ENCODE measurements around the gene CASP3. TPM values are rescaled to one million over a fixed set of nuclear protein-coding genes. Genes with fewer than 3 reads are reported as not detected.
"Not testable (repeated sequence)": the region's sequence is repeated elsewhere in the genome, so short reads cannot be mapped to it uniquely, and the experiment has no call there.

The CASP3 gene
- total RNA-seq, 1 donor from 2014 or later: 19.7 TPM

DNA sequence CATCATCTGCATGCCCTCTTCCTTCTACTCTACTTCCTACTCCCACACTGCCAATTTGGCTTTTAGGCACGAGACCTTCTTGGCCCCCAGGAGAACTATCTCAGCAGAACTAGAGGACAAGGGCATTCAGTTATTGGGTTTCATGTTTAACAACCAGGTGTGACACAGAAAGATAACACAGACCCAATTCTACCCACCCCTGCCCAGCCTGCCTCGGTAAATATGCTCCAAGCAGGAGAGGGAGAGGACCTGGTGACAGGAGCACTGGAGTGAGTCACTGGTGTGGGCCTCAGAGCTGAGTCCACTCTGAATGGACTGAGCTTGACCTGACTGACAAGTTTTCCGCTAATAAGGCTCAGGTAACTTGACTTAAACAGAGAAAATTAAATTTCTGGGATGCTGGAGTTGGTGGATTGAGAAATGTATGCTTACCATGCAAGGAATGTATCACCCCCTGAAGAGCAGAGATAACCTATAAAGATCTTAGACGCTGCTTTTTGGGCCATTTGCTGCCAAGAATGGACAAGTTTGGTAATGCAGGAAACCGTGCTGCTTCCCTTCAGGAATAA, 52.5 kb downstream of the CASP3 start:
- no peak for DNase-seq (ENCODE audit: low spot score)

DNA sequence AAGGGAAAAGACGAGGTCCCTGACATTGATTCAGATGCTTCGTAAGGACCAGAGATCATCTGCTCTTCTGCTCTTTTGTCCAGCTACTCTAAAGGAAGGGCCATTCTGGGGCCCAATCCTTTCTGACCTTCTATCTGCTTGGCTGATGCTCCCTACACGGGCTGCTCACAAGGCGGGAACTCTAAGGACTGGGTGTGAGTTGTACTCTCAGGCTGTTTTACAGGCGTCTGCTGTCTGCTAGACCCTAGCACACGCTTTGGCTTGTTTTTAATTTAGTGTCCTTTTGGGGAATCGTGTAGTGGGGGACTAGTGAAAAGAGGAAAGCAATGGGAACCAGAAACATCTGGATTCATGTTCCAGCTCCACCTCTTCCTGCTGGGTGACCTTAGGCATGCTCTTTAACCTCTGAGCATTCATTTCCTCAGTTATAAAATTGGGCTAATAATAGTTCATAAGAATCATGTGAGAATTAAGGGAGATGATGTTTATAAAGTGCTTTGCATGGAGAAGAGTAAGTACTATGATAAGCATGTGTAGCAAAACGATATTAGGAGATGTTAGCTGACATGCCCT, 53.1 kb downstream of the CASP3 start:
- no peak for DNase-seq (ENCODE audit: low spot score)

- DNase-seq (ENCODE audit: low spot score): no peak
These were observed 53.8 kb downstream of the CASP3 start for GRCh38 chr4:184595430-184595829.

- DNase-seq (ENCODE audit: low spot score): no peak
These were observed 55.8 kb downstream of the CASP3 start for GRCh38 chr4:184593461-184593860.

- DNase-seq (ENCODE audit: low spot score): not testable (repeated sequence)
These were observed 57.4 kb downstream of the CASP3 start for GRCh38 chr4:184591747-184592270.

GRCh38 chr4:184591070-184591677, 58.1 kb downstream of the CASP3 start:
- DNase-seq (ENCODE audit: low spot score): no peak

DNA sequence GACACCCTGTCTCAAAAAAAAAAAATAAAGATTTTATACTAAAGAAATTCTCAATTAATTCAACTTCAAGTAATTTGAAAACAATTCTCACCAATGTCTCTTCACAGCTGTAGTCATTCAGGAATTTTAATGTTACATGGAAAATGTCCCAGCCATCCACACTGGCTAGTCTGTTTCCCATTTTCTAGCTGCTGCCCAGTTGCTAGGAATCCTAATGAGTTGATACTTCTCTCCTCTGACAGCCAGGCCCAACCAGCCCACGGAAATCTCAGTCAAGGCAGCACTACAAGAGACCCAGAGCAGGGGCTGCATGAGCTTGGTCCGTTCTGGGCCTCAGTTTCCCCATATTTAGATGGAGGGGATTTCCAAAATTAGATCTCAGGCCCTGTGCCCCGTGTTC, 59.1 kb downstream of the CASP3 start:
- no peak for DNase-seq (ENCODE audit: low spot score)

DNA sequence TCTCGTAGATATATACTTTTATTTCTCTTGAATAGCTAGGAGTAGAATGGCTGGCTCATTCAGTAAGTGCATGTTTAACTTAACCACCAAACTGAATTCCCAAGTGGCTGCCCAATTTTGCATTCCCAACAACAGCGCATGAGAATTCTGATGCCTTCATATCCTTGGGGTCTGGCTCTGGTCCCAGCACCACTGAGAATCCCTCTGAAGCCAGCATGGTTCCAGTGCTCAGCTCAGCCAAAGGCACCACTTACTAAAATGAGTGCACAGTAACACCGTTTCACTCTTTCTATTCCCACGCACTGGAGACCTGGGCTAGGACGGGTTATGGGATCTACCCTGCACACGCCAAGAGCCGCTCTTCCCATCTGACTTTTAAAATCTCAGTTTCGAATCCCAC, 60.4 kb downstream of the CASP3 start:
- no peak for DNase-seq (ENCODE audit: low spot score)

DNA sequence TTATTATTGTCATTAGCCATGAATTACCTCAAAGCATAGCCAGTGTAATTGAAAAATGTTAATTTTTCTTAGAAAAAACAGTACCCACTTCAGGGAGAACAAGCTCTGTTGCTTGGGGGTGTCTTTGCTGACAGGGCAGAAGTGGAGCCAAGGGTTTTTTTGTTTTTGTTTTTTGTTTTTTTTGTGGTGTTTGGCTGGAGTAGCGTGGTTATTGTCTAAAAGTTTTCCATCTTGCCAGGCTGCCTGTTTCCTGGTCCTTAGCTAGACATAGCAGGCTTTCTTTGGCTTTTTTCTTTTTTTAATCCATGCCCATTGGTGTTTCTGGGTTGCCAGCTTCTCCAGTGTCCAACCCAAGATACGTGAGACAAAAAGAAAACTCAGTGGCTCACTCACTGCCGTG, 61.5 kb downstream of the CASP3 start:
- DNase-seq (ENCODE audit: low spot score): no peak

DNA sequence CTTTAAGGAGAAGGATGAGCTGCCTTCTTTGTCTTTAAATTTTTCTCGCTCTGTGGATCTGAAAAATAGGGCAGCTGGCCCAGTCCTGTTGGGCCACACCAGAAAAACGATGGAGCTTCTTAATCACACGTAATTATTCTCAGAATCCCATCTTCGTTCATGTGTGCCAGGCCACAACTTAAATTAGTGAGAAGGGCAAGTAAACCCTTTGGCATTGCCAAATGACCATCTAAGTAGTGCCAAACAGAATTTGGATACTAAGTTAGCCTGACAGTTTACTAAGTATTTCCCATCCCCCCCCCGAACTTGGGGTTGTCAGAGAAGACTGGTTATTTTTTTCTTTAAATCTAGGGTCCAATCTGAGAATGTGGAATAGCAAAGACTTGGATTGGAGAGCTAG, 62.0 kb downstream of the CASP3 start:
- DNase-seq (ENCODE audit: low spot score): no peak

DNA sequence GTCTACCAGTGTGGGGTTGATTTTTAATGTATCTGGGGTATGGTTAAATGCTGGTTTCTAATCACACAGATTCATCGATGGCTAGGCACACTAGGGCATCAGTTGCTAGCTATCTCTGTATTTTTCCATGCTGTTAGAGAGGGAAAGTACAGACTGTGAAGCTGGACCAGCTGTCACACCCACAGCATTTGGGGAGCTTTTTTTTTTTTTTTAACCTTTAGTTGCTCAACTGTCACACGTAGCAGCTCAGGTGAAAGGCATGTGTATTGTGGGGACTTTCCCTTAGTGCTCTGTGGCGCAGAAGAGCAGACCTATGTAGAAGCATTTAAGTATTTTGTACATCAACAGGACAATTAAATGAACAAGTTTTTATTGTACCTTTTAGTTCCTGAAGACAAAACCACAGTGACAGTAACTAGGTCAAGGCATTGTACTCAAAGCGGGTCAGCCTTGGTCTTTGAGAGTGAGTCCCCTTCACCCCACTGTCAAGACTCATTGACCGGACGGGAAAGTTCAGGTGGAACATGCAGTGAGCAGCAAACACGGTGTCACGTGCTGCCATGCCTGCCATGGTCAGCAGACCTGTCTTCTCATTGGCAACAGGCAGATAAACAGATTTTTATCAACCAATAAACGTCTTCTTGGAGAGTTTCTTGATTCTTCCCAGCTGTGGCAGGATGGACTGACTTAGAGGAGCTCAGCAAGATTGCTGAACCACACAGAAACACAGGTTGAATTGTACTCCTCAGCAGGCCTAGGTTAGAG, 65.3 kb downstream of the CASP3 start:
- no peak for DNase-seq (ENCODE audit: low spot score)

Other genes starting within 250 kb of the CASP3 start
- 35.3 TPM for gene IRF2, start 174.9 kb downstream of the CASP3 start, total RNA-seq
- gene PRIMPOL, start 291 bp upstream of the CASP3 start, total RNA-seq: 9.8 TPM
- gene CENPU, start 84.6 kb upstream of the CASP3 start, total RNA-seq: 3.0 TPM
- gene ACSL1, start 176.5 kb upstream of the CASP3 start, total RNA-seq: 1,386 TPM

Data from mesenteric fat pad (tissue), 1 donor.